Endothelial cell of umbilical vein (primary cell): Measurements from ENCODE around the gene FNDC5. TPM values are rescaled to one million over a fixed set of nuclear protein-coding genes. Genes with fewer than 3 reads are reported as not detected.

Source experiments
- BruUV-seq: library from RNA; stranded (reverse); fragments of 400-500 nt; replicated peaks from 2 replicates; lab custom pipeline; 2021; lab: Mats Ljungman, UMichigan
- CTCF ChIA-PET: fragments of 300-600, 350-600 bp; sonication (Branson Sonifier 250); formaldehyde crosslinking; loops from one replicate; lab custom pipeline; 2021; ENCODE audit warnings: antibody characterized with exemption, inconsistent platforms; lab: Charles Lee
- POLR2A ChIA-PET: fragments of 300-600, 350-600 bp; sonication (Branson Sonifier 250); formaldehyde crosslinking; loops from one replicate; lab custom pipeline; 2021; ENCODE audit warnings: antibody characterized with exemption, inconsistent platforms; lab: Charles Lee
- DNase-seq: peaks from one replicate; pipeline ENCODE4 v3.0.0-alpha.2; 2011; ENCODE audit warnings: low read depth, low spot score
- FAIRE-seq: peaks from 2 replicates; lab custom pipeline; 2011; peaks lifted over from hg19 to GRCh38; lab: Jason Lieb, UNC
- H2AFZ ChIP-seq: 2 replicates; pipeline ENCODE4 v1.6.0; 2012; ENCODE audit warnings: low read depth, low read length, control low read depth, inconsistent platforms
- H3K27ac ChIP-seq: 2 replicates; pipeline ENCODE4 v1.5.1; 2011; ENCODE audit warnings: low read depth, mild to moderate bottlenecking, control low read depth, low read length, moderate library complexity; ENCODE audit not compliant: insufficient read depth
- H3K27me3 ChIP-seq, 2 experiments: 2 replicates each; pipeline versions ENCODE4 v1.6.0 to v1.6.1; 2011; ENCODE audit warnings: low read length in 2 of 2, mixed read lengths in 1 of 2; ENCODE audit not compliant: control insufficient read depth in 2 of 2, insufficient read depth in 2 of 2
- H3K36me3 ChIP-seq, 2 experiments: 2 replicates in 1 of 2; 3 replicates in 1 of 2; pipeline ENCODE4 v1.5.1; 2011; ENCODE audit warnings: low read length in 2 of 2, mild to moderate bottlenecking in 1 of 2, moderate library complexity in 1 of 2; ENCODE audit not compliant: control insufficient read depth in 2 of 2, insufficient read depth in 2 of 2; ENCODE audit errors: extremely low read depth in 1 of 2
- H3K4me1 ChIP-seq: 3 replicates; pipeline ENCODE4 v1.5.1; 2011; ENCODE audit warnings: mild to moderate bottlenecking, low read length; ENCODE audit not compliant: control insufficient read depth, insufficient read depth; ENCODE audit errors: extremely low read depth
- H3K4me2 ChIP-seq: 2 replicates; pipeline ENCODE4 v1.6.1; 2011; ENCODE audit warnings: low read length, control low read depth, mixed read lengths; ENCODE audit not compliant: insufficient read depth
- H3K4me3 ChIP-seq, 3 experiments: fragments of 200-600 bp in 1 of 3; sonication (generic), shearing (Covaris generic) in 1 of 3; replicated peaks in 1 of 3; 2 replicates each; pipeline ENCODE4 v1.5.1; 2011 to 2016; ENCODE audit warnings: control low read depth in 3 of 3, low read length in 3 of 3, mild to moderate bottlenecking in 2 of 3, inconsistent platforms in 1 of 3, low read depth in 1 of 3, moderate library complexity in 1 of 3; ENCODE audit not compliant: insufficient read depth in 1 of 3
- H3K79me2 ChIP-seq: 2 replicates; pipeline ENCODE4 v1.6.0; 2012; ENCODE audit warnings: low read length, inconsistent platforms; ENCODE audit not compliant: control insufficient read depth, insufficient read depth
- H3K9ac ChIP-seq: replicated peaks from 2 replicates; pipeline ENCODE3; 2011; ENCODE audit warnings: low read length, control low read depth; ENCODE audit not compliant: insufficient read depth; ENCODE audit errors: extremely low read depth
- H3K9me1 ChIP-seq: replicated peaks from 3 replicates; pipeline ENCODE4 v1.6.0; 2011; ENCODE audit warnings: mild to moderate bottlenecking, low read length; ENCODE audit not compliant: control insufficient read depth, insufficient read depth; ENCODE audit errors: extremely low read depth
- H3K9me3 ChIP-seq: replicated peaks from 2 replicates; pipeline ENCODE4 v1.5.1; 2012; ENCODE audit warnings: low read length, inconsistent platforms; ENCODE audit not compliant: control insufficient read depth, insufficient read depth
- H4K20me1 ChIP-seq: replicated peaks from 2 replicates; pipeline ENCODE3; 2011; ENCODE audit warnings: mild to moderate bottlenecking, low read length; ENCODE audit not compliant: control insufficient read depth, insufficient read depth; ENCODE audit errors: extremely low read depth
- CTCF ChIP-seq, 2 donors: IDR thresholded peaks; 1 replicate in 1 of 2; 2 replicates in 1 of 2; pipeline ENCODE4 v1.5.1; 2011; ENCODE audit warnings: low read length in 2 of 2, mild to moderate bottlenecking in 2 of 2, moderate library complexity in 2 of 2, control low read depth in 1 of 2, inconsistent platforms in 1 of 2, low read depth in 1 of 2; ENCODE audit not compliant: insufficient read depth in 1 of 2; ENCODE audit errors: extremely low read depth in 1 of 2
- EZH2 ChIP-seq: IDR thresholded peaks from 2 replicates; pipeline ENCODE4 v1.6.1; 2012; ENCODE audit warnings: borderline replicate concordance, low read depth, mild to moderate bottlenecking, moderate library complexity, low read length, inconsistent platforms; ENCODE audit not compliant: severe bottlenecking
- FOS ChIP-seq: IDR thresholded peaks from 2 replicates; pipeline ENCODE4 v1.6.1; 2011; ENCODE audit warnings: mild to moderate bottlenecking, low read length, moderate library complexity, borderline replicate concordance; ENCODE audit not compliant: insufficient read depth
- GATA2 ChIP-seq: IDR thresholded peaks from 2 replicates; pipeline ENCODE4 v1.7.0; 2011; ENCODE audit warnings: low read depth, mild to moderate bottlenecking, moderate library complexity, mixed read lengths, low read length; ENCODE audit not compliant: insufficient read length, insufficient read depth
- JUN ChIP-seq: IDR thresholded peaks from 2 replicates; pipeline ENCODE4 v1.6.1; 2011; ENCODE audit warnings: borderline replicate concordance, low read depth; ENCODE audit not compliant: insufficient read length, insufficient read depth
- MAX ChIP-seq: IDR thresholded peaks from 2 replicates; pipeline ENCODE4 v1.6.1; 2011; ENCODE audit not compliant: insufficient read depth, insufficient read length
- MYC ChIP-seq: IDR thresholded peaks from one replicate; pipeline ENCODE4 v1.6.1; 2011; ENCODE audit warnings: mild to moderate bottlenecking, low read depth, low read length
- POLR2A ChIP-seq: IDR thresholded peaks from 2 replicates; pipeline ENCODE4 v1.6.1; 2012; ENCODE audit warnings: low read depth, mild to moderate bottlenecking, control low read depth, low read length
- POLR2AphosphoS5 ChIP-seq: IDR thresholded peaks from 2 replicates; pipeline ENCODE4 v1.6.1; 2012; ENCODE audit warnings: low read depth, mild to moderate bottlenecking, control low read depth, low read length, moderate library complexity; ENCODE audit not compliant: insufficient read depth
- dilution Hi-C: fragments of 300-500 bp; cut with MboI; formaldehyde crosslinking; loops from one replicate; pipeline ENCODE4 v1.15.0; 2019; ENCODE audit warnings: low sequenced_read_pairs; ENCODE audit not compliant: extremely low pct_ligation_motif_present
- intact Hi-C: fragments of 100-400 bp; cut with micrococcal nuclease; formaldehyde crosslinking; loops from one replicate; pipeline ENCODE4 v1.10.0; 2022
- polyA plus RNA-seq, 4 experiments: library from polyadenylated mRNA; depleted of rRNA in 3 of 4; stranded (reverse) in 3 of 4; unstranded in 1 of 4; fragments of >200 nt; gene quantifications; 2 replicates each; pipeline versions ENCODE4 v1.2.1 to v1.2.3, GENCODE V29; 2011 to 2012; ENCODE audit warnings: missing spikeins in 1 of 4
- total RNA-seq: library from RNA; stranded (reverse); gene quantifications from 2 replicates; pipeline ENCODE4 v1.2.3, GENCODE V29; 2021

Gene FNDC5
- total and polyA plus RNA-seq, 2 donors (not counting 3 experiments of a cell fraction or from before 2014, with no cell fraction given) = 0.14 to 0.64 TPM

GRCh38 chr1:32887623-32888022 lies 16.9 kb upstream of the FNDC5 start:
- H3K9me3 ChIP-seq = no peaks in the 10 kb centered on the region
- H3K4me2 ChIP-seq = no peak overlapping the region
- H3K4me3 ChIP-seq = no peak overlapping the region
- POLR2A ChIA-PET = no interaction called here
- CTCF ChIA-PET = interaction anchor here (0.8 to 3.3 kb wide), 5 partner anchors 9 to 175 kb away, joined by 3 to 20 read pairs (median 3); no protein-coding TSS in a partner anchor
- H3K27me3 ChIP-seq = peaks cover 27 to 30% of the 10 kb centered on the region in 2 experiments
- no peaks in the 10 kb centered on the region for H3K79me2 ChIP-seq
- no peak for FAIRE-seq
- no peaks in the 10 kb centered on the region for H3K36me3 ChIP-seq
- H2AFZ ChIP-seq = no peak overlapping the region
- H3K9ac ChIP-seq = no peak overlapping the region
- no peak overlapping the region for H3K27ac ChIP-seq
- intact Hi-C loops (no loop called here), dilution Hi-C loops (no loop called here)
- H4K20me1 ChIP-seq = no peaks in the 10 kb centered on the region
- no TSS peak for BruUV-seq
- no peak for TF ChIP-seq POLR2AphosphoS5
- no peak for TF ChIP-seq FOS
- no peak for TF ChIP-seq CTCF (IDR thresholded peaks at IDR 0.05; ENCODE audit: extremely low read depth in 1 of 2, insufficient read depth in 1 of 2, low read depth in 1 of 2, low read length in 2 of 2)
- TF ChIP-seq GATA2 = no peak
- H3K4me1 ChIP-seq = no peaks in the 10 kb centered on the region
- H3K9me1 ChIP-seq = no peaks in the 10 kb centered on the region
- DNase-seq = no peak

- H3K79me2 ChIP-seq = no peaks in the 10 kb centered on the region
- no peaks in the 10 kb centered on the region for H3K36me3 ChIP-seq
- BruUV-seq = no TSS peak
- no peaks in the 10 kb centered on the region for H3K4me1 ChIP-seq
- peaks cover 21 to 23% of the 10 kb centered on the region in 2 experiments for H3K27me3 ChIP-seq
- ChIA-PET POLR2A (no interaction called here), CTCF (interaction anchor here (0.5 to 3.3 kb wide), 11 partner anchors 8 to 229 kb away, joined by 3 to 20 read pairs (median 3); no protein-coding TSS in a partner anchor)
- intact Hi-C loops (no loop called here), dilution Hi-C loops (no loop called here)
- no peaks in the 10 kb centered on the region for H3K9me3 ChIP-seq
- no peak for FAIRE-seq
- H3K27ac ChIP-seq = no peak overlapping the region
- no peak overlapping the region for H3K4me3 ChIP-seq
- H3K4me2 ChIP-seq = no peak overlapping the region
- no peak overlapping the region for H2AFZ ChIP-seq
- no peaks in the 10 kb centered on the region for H3K9me1 ChIP-seq
- H3K9ac ChIP-seq = no peak overlapping the region
- H4K20me1 ChIP-seq = no peaks in the 10 kb centered on the region
- no peak for TF ChIP-seq FOS
- TF ChIP-seq POLR2AphosphoS5 = no peak
- TF ChIP-seq MAX = no peak
- no peak for TF ChIP-seq POLR2A
- TF ChIP-seq MYC = no peak
- no peak for TF ChIP-seq GATA2
- no peak for TF ChIP-seq JUN
- TF ChIP-seq EZH2 = no peak
- no peak for TF ChIP-seq CTCF (IDR thresholded peaks at IDR 0.05; ENCODE audit: extremely low read depth in 1 of 2, insufficient read depth in 1 of 2, low read depth in 1 of 2, low read length in 2 of 2)
- DNase-seq = no peak
These were observed 16.2 kb upstream of the FNDC5 start for GRCh38 chr1:32886828-32887414.
